Stimulated activated CD8-positive, alpha-beta memory T cell treated with anti-CD3 and anti-CD28 coated beads, Interleukin-15, amount 100 ng/mL, for 1 hour (primary cell): ENCODE results near the gene OOEP.

ENCODE experiments used
- DNase-seq: peaks from one replicate; pipeline ENCODE4 v3.0.0-alpha.2; 2020; ENCODE audit warnings: low read depth

The OOEP gene

GRCh38 chr6:73364549-73364948 is 5.1 kb downstream of the OOEP start:
- DNase-seq: no peak

- DNase-seq: no peak
Observed at GRCh38 chr6:73364121-73364520, 5.6 kb downstream of the OOEP start.

GRCh38 chr6:73363537-73363875 is 6.2 kb downstream of the OOEP start:
- no peak for DNase-seq

- DNase-seq: no peak
Observed at GRCh38 chr6:73362869-73363536, 6.7 kb downstream of the OOEP start.

GRCh38 chr6:73362358-73362757 is 7.3 kb downstream of the OOEP start, which contains the start of gene KHDC3L:
TSS of gene KHDC3L (plus strand) at chr6:73362658. CDS start at chr6:73362730, 72 bp downstream.
- no peak for DNase-seq

GRCh38 chr6:73353636-73354593 is 15.8 kb downstream of the OOEP start, which contains the start of gene DPPA5:
TSS of gene DPPA5 (minus strand) at chr6:73354276. CDS start at chr6:73354225, 51 bp downstream.
- no peak for DNase-seq

- DNase-seq: no peak
Observed at GRCh38 chr6:73349311-73349710, 20.4 kb downstream of the OOEP start.

- DNase-seq: no peak
Observed at GRCh38 chr6:73348550-73349204, 21.0 kb downstream of the OOEP start.

GRCh38 chr6:73343164-73343563 is 26.5 kb downstream of the OOEP start:
- DNase-seq: no peak

- no peak for DNase-seq
Observed at GRCh38 chr6:73342174-73342573, 27.5 kb downstream of the OOEP start.

- DNase-seq: no peak
Observed at GRCh38 chr6:73341335-73341734, 28.4 kb downstream of the OOEP start.

GRCh38 chr6:73340048-73340447 is 29.6 kb downstream of the OOEP start:
- no peak for DNase-seq

- no peak for DNase-seq
Observed at GRCh38 chr6:73339340-73339739, 30.4 kb downstream of the OOEP start.

GRCh38 chr6:73329201-73329600 is 40.5 kb downstream of the OOEP start:
- no peak for DNase-seq

GRCh38 chr6:73328790-73329189 is 40.9 kb downstream of the OOEP start:
- no peak for DNase-seq

GRCh38 chr6:73325656-73326055 is 44.0 kb downstream of the OOEP start:
- no peak for DNase-seq

GRCh38 chr6:73323323-73323722 is 46.4 kb downstream of the OOEP start:
- no peak for DNase-seq
